ENCODE measurements around the gene LIPT2. TPM values are rescaled to one million over a fixed set of nuclear protein-coding genes. Genes with fewer than 3 reads are reported as not detected.

LIPT2 gene
- total RNA-seq, 1 experiment from 2014 or later: 9.3 TPM

DNA sequence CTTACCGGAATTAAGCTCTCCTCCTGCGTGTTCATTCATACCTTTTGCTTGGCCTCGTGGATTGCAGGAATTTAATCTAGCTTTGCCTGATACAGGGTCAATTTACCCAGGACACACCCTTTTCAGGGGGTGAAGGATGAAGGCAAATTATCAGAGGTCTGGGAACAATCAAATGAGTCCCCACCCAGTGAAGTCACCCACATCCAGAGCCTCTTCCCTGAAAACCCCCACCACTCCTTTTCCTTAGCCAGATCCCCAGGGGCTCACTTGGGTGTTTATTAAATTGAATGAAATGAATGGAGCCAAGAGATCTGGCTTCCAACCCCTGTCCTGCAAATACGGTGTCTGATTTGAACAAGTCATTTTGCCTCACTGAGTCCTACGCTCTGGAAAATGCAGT is 31.0 kb upstream of the LIPT2 start:
- H3K36me3 Mint-ChIP-seq: no peaks in the 10 kb centered on the region
- ATAC-seq: no peak
- TF ChIP-seq ESRRA (CRISPR knock-in tag; IDR thresholded peaks at IDR 0.05; ENCODE audit: borderline replicate concordance): no peak
- TF ChIP-seq, protein P1, sequence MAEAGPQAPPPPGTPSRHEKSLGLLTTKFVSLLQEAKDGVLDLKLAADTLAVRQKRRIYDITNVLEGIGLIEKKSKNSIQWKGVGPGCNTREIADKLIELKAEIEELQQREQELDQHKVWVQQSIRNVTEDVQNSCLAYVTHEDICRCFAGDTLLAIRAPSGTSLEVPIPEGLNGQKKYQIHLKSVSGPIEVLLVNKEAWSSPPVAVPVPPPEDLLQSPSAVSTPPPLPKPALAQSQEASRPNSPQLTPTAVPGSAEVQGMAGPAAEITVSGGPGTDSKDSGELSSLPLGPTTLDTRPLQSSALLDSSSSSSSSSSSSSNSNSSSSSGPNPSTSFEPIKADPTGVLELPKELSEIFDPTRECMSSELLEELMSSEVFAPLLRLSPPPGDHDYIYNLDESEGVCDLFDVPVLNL (CRISPR knock-in tag; IDR thresholded peaks at IDR 0.05; ENCODE audit: borderline replicate concordance, low read depth): no peak
- TF ChIP-seq, protein P2, sequence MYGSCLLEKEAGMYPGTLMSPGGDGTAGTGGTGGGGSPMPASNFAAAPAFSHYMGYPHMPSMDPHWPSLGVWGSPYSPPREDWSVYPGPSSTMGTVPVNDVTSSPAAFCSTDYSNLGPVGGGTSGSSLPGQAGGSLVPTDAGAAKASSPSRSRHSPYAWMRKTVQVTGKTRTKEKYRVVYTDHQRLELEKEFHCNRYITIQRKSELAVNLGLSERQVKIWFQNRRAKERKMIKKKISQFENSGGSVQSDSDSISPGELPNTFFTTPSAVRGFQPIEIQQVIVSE (CRISPR knock-in tag; IDR thresholded peaks at IDR 0.05; ENCODE audit: borderline replicate concordance): no peak
- TF ChIP-seq, protein P3, sequence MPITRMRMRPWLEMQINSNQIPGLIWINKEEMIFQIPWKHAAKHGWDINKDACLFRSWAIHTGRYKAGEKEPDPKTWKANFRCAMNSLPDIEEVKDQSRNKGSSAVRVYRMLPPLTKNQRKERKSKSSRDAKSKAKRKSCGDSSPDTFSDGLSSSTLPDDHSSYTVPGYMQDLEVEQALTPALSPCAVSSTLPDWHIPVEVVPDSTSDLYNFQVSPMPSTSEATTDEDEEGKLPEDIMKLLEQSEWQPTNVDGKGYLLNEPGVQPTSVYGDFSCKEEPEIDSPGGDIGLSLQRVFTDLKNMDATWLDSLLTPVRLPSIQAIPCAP (CRISPR knock-in tag; IDR thresholded peaks at IDR 0.05): no peak
- no peak for TF ChIP-seq SMAD4 (CRISPR knock-in tag; IDR thresholded peaks at IDR 0.05)
- TF ChIP-seq, protein P4, sequence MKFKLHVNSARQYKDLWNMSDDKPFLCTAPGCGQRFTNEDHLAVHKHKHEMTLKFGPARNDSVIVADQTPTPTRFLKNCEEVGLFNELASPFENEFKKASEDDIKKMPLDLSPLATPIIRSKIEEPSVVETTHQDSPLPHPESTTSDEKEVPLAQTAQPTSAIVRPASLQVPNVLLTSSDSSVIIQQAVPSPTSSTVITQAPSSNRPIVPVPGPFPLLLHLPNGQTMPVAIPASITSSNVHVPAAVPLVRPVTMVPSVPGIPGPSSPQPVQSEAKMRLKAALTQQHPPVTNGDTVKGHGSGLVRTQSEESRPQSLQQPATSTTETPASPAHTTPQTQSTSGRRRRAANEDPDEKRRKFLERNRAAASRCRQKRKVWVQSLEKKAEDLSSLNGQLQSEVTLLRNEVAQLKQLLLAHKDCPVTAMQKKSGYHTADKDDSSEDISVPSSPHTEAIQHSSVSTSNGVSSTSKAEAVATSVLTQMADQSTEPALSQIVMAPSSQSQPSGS (CRISPR knock-in tag; IDR thresholded peaks at IDR 0.05; ENCODE audit: borderline replicate concordance, low read depth): no peak
- no peak for TF ChIP-seq OVOL2 (CRISPR knock-in tag; IDR thresholded peaks at IDR 0.05; ENCODE audit: borderline replicate concordance)
- TF ChIP-seq SOX15 (CRISPR knock-in tag; IDR thresholded peaks at IDR 0.05): no peak
- TF ChIP-seq, protein P5, sequence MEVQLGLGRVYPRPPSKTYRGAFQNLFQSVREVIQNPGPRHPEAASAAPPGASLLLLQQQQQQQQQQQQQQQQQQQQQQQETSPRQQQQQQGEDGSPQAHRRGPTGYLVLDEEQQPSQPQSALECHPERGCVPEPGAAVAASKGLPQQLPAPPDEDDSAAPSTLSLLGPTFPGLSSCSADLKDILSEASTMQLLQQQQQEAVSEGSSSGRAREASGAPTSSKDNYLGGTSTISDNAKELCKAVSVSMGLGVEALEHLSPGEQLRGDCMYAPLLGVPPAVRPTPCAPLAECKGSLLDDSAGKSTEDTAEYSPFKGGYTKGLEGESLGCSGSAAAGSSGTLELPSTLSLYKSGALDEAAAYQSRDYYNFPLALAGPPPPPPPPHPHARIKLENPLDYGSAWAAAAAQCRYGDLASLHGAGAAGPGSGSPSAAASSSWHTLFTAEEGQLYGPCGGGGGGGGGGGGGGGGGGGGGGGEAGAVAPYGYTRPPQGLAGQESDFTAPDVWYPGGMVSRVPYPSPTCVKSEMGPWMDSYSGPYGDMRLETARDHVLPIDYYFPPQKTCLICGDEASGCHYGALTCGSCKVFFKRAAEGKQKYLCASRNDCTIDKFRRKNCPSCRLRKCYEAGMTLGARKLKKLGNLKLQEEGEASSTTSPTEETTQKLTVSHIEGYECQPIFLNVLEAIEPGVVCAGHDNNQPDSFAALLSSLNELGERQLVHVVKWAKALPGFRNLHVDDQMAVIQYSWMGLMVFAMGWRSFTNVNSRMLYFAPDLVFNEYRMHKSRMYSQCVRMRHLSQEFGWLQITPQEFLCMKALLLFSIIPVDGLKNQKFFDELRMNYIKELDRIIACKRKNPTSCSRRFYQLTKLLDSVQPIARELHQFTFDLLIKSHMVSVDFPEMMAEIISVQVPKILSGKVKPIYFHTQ (CRISPR knock-in tag; IDR thresholded peaks at IDR 0.05): no peak
- CTCF ChIA-PET: no interaction called here
- POLR2A ChIA-PET: no interaction called here
- H3K4me1 Mint-ChIP-seq: no peaks in the 10 kb centered on the region
- no peak overlapping the region for H3K4me3 Mint-ChIP-seq
- no peaks in the 10 kb centered on the region; the same call in 1 of the 2 replicates for H3K27me3 Mint-ChIP-seq (ENCODE audit: low read depth)
- no peaks in the 10 kb centered on the region for H3K9me3 Mint-ChIP-seq
- no peak overlapping the region for H3K27ac Mint-ChIP-seq
- no peak for DNase-seq (ENCODE audit: low spot score)

DNA sequence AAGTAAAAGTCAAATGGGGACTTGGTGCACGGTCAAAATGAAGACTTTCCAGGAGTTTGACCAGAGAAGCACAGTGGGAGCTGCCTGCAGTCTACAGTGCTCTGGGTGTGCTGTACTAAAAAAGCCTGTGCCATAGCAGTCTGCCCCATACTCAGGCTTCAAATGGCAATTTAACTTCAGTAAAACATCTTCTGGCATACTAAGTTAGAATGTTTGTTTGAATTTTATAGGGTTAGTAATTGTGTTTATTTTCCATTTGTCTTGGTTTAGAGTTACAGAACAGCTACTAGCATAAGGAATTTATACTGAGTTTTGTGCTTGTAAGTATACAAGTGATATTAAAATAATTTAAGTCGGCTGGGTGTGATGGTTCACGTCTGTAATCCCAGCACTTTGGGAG is 29.3 kb upstream of the LIPT2 start:
- ATAC-seq (no peak), DNase-seq (ENCODE audit: low spot score) (no peak)
- Mint-ChIP-seq H3K27me3 (ENCODE audit: low read depth) (no peaks in the 10 kb centered on the region; the same call in 1 of the 2 replicates), H3K36me3 (no peaks in the 10 kb centered on the region), H3K9me3 (peaks cover under 1% of the 10 kb centered on the region), H3K4me3 (no peak overlapping the region), H3K27ac (no peak overlapping the region), H3K4me1 (no peaks in the 10 kb centered on the region)
- TF ChIP-seq NR2C2 (CRISPR knock-in tag; IDR thresholded peaks at IDR 0.05) (no peak), TP53 (CRISPR knock-in tag; IDR thresholded peaks at IDR 0.05) (no peak)
- TF ChIP-seq, protein P6, sequence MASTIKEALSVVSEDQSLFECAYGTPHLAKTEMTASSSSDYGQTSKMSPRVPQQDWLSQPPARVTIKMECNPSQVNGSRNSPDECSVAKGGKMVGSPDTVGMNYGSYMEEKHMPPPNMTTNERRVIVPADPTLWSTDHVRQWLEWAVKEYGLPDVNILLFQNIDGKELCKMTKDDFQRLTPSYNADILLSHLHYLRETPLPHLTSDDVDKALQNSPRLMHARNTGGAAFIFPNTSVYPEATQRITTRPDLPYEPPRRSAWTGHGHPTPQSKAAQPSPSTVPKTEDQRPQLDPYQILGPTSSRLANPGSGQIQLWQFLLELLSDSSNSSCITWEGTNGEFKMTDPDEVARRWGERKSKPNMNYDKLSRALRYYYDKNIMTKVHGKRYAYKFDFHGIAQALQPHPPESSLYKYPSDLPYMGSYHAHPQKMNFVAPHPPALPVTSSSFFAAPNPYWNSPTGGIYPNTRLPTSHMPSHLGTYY (CRISPR knock-in tag; IDR thresholded peaks at IDR 0.05): no peak
- TF ChIP-seq, protein P7, sequence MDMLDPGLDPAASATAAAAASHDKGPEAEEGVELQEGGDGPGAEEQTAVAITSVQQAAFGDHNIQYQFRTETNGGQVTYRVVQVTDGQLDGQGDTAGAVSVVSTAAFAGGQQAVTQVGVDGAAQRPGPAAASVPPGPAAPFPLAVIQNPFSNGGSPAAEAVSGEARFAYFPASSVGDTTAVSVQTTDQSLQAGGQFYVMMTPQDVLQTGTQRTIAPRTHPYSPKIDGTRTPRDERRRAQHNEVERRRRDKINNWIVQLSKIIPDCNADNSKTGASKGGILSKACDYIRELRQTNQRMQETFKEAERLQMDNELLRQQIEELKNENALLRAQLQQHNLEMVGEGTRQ (CRISPR knock-in tag; IDR thresholded peaks at IDR 0.05): no peak
- ChIA-PET POLR2A (no interaction called here), CTCF (no interaction called here)
